SIG-M5 treated with dmso at 0.1 percent for 504 hours (cell line): ENCODE results near the gene LHX5.
A peak's percentile ranks its signal among the peaks of the same experiment; 100 is the strongest.

Experiments
- DNase-seq: peaks from one replicate; lab custom pipeline; 2025; ENCODE audit not compliant: unreplicated experiment; lab: John Stamatoyannopoulos, UW

Gene LHX5

DNA sequence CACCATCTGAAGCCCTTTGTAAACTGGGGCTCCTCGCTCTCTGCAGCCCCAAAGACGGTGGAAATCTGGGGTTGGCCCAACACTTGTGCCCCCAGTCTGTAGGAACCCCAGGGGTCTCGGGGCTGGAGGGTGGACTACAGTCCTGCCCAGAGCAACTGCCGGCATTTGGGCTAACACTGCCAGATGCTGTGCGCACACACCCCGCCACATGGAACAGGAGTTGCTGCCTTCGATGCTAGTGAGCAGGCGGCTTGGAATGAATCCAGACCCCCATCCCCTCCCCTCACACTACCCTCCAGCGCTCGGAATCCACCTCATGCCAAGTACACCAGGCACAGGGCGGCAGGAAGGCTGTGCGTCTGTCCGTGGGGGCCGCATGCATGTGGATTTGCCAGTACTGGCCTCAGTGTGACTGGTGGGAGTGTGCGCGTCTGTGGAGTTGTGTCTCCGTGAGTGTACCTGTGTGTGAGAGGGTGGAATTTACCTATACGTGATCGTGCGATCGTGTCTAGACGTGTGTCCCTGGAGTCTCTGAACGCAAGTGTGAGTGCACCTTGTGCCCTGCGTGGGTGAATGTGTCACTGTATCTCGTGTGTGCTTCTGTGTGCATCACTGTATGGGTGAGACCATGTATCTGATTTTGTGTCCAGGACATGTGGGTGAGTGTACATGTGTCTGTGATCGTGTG lies 5.1 kb downstream of the LHX5 start:
- no peak for DNase-seq

DNA sequence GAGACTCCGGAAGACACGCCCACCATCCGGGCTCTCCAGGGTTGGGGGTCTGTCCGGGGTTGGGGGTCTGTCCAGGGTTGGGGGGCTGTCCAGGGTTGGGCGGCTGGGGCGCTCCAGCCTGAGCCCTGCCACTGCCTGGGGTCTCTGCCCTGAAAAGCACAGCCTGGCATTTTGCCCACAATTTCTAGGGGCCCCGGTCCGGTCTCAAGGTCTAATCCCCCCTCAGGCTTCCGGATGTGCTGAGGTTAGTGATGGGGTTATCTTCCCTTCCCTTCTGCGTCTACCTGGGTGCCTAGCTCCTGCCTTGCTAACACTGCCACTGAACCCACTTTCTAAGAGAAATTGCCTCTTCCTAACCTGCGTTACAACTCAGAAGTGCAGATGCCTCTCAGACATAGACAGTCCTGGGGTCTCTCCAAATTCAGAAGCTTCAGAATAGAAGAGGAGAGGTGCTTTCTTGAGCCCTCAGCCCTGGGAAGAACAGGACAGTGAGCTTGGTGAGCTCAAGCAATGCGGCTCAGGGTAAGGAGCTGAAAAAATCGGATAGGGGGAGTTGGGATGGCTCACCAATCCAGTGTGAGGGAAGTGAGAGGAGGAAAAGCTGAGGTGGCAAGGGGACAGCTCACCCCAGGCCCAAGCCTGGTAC lies 5.7 kb downstream of the LHX5 start:
- no peak for DNase-seq

DNA sequence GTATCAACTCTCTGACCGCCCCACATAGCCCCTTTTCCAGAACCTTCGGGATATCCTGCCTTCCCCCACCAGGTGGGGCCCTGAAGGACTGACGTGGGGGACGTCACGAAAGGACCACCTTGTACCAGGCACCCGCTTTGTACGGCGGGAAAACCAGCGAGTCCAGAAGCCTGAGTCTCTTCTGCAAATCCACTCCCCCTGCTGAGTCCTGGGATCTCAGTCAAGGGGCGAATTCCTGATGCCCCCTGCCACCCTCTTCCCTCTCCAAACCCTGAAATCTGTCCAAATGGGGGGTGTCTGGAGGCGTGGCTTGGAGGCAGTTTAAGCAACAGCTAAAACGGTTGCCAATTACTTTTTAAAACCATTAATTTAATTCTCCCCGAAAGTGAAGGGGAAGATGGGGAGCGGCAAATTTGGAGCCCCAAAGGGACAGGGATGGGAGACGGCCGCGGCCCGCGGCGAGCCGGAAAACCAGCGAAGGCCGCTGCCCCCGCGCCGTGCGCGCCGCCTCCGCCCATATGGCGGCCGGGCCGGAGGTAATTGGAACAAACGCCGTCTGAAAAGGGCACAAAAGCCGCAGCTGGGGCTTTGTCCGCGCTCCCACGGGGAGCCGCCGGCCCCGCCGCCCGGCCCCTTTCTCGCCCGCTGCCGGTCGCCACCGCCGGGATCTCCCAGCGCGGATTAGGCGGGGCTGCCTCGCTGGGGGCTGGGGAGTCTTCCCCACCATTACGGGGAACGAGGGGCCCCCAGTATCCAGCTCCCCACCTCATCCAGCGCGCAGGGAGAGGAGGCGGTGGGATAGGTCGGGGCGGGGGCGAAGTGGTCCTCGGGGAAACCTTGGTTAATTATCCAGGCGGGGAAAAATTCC lies 6.6 kb downstream of the LHX5 start:
- no peak for DNase-seq

DNA sequence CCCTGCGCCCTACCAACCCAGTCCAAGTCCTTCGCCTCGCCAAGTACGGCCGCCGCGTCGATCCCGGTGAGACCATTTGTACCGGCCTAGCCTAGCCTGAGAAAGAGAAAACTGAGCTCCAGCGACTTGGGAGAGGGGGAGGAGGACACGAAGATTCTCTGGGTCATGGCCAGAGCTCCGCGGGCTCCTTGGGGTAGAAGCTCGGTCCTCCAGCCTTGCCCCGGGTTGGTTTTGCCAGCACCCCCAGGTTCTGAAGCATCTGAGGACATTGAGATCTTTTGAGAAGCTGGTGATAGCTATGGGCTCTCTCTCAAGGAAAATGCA lies 7.3 kb downstream of the LHX5 start:
- DNase-seq: no peak

DNA sequence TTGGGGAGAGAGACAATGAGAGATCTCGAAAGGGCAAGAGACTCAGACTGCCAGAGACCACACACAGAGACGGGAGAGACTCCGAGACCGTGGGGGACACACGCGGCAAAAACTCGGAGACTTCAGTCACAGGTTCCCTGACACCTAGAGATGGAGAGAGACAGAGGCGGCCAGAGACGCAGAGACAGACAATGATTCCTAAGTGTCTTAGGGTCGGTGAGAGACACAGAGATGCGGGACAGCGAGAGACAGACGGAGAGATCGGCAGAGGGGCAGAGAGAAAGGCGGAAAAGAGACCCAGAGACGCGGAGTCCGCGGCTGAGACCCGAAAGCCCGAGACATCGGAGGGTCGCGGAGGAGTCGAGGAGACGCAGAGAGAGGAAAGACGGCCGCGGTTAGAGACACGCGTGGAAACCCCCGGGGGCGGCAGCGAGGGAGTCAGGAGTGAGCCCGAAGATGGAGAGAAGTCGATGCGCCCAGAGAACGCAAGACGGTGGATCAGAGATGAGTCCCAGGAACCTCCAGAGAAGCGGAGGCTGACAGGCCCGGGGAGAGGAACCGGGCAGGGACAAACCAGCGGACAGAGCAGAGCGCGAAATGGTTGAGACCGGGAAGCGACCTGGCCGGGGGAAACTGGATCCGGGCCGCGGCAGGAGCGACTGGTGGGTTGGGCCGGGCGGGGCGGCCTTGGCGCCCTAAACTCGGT lies 7.8 kb downstream of the LHX5 start:
- DNase-seq: no peak

DNA sequence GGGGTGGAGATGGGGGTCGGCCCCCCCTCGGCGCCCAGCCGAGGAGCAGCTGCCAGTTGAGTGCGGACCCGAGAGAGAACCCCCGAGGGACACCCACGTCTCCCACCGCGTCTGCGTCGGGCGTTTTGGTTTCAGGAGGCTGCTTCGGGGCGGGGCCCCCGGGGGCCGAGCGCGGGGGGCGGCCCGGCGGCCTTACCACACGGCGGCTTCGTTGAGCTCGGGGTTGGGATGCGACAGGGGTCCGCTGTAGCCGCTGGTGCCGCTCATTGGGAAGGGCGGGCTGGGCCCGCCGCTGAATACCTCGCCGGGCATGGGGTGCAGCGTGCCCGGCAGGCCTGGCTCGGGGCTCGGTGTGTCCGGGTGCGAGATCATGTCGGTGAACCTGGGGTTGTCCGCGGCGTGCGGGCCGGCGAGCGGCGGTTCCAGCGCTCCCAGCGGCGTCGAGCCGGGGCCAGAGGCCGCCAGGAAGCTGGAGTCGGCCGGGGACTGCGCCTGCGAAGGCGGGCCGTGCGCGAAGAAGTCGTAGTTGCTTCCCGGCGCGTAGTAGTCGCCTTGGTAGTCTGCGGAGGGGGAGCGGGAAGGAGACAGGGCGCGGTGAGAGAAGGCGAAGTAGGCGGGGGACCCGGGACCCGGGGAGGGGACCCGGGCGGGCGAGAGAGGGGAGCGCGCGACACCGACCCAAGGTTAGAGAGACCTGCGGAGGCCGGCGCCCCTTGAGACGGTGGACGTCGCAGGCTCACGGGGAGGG lies 8.5 kb downstream of the LHX5 start:
- DNase-seq: no peak

DNA sequence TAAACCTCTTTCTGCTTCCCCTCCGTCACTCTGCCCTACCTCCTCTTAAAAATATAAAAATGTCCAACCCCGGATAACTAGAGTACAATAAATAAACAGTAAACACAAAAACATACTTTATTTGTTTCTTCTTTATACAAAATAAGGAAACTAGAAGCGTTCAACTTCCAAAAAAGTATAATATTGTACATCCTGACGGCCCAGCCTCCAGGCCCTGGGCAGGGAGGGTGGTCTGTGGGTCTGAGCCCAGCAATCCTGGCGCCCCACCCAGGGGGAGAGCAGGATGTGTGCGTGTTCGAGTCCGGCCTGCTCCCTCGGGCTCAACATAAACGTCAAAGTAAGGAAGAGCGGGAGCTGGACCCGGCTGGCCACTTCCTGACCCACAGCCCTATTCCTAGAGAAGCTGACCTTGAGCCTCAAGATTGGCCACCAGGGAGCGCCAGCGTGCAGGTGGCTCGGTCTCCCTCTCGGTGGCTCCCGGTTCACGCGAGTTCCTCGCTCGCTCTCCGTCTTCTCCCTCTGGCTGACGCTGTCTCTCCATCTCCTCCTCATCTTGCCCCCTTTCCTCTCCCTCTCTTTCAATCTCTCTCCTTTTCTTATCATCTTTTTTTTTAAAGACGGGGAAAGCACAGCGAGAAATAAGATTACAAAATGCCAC lies 9.4 kb downstream of the LHX5 start:
- peak; percentile 55 for DNase-seq

DNA sequence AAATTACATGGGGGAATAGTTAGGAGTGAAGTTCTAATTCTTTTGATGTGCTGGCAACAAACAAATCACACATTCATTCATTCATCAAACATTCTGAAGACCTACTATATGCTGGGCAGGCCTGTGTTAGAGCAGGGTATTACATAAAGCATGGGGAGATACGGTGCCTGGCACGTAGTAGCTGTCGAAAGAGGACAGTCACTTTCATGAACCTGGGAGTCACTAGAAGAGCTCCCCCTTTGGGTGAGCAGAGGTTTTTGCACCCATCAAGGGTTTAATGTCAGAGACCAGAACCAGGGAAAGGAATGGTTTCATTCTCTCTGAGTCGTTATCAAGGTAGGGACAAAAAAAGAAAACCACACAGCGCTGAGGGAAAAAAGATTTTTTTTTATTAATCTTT lies 10.0 kb downstream of the LHX5 start:
- DNase-seq: peak; percentile 66

DNA sequence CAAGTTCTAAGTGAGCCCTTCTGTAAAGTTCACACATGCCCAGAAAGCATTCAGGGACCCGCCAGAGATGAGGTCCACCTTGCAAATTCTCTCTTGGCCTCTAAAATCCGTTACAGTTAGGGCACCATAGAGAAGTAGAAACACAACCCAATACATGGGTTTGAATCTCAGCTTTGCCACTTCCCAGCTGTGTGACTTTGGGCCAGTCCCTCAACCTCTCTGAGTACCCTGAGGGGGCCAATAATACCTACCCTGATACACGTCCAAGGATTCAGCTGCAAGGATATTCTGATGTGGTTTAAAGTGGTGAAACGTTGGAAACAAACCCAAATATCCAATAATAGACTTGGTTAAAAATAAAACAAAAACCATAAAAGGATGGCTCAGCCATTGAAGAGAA lies 11.7 kb downstream of the LHX5 start:
- DNase-seq: no peak

DNA sequence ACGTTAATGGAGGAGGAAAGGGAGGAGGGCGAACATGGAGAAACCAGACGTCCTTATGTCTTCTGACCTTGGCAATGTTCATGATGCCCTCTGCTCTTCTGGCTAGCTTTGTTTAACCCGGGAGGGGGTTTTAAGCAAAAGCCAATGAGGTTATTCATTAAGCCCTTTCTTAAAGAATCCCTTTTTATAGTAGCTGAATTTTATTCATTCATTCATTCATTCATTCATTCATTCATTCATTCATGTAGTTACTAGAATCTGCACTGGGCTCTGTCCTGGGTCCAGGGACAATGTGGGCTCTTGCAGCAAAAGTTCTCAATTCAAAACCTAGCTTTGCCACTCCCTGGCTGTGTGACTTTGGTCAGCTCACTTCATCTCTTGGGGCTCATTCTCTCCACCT lies 14.0 kb downstream of the LHX5 start:
- no peak for DNase-seq

DNA sequence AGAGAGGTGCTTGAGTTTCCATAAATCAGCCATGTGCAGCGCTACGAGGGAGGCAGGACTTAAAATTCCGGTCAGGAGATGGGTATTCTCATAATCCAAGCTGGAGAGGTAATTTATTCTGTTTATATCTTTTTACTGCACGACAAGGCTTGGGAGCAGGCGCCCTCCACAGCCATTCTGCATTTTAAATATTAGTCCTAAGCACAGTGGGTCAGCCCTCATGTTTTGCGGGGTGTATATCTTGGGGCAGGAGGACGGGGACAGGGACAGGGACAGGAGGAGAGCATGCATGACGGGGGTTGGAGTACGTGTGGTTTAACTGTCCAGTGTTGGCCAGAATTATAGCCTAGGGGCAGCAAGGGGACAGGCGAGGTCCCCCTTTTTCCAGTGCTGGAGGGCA lies 14.5 kb downstream of the LHX5 start:
- no peak for DNase-seq

DNA sequence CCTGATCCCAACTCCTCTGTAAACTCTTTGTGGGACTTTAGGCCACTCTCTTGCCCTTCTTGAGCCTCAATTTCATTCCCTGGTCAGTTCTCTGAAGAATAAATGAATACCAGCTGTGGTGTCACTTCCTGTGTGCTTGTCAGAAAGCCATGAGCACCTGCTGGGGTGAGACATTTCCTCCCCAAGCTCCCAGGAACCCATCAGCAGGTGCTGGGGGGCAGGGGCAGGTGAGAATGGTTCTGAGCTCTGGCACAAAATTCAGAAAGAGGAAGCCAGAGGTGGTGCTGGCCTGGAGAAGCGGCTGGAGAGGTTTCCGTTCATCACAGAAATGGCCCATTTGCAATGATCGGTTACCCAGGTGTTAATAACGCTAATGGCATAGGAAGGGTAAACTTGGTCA lies 14.9 kb downstream of the LHX5 start:
- DNase-seq: no peak

DNA sequence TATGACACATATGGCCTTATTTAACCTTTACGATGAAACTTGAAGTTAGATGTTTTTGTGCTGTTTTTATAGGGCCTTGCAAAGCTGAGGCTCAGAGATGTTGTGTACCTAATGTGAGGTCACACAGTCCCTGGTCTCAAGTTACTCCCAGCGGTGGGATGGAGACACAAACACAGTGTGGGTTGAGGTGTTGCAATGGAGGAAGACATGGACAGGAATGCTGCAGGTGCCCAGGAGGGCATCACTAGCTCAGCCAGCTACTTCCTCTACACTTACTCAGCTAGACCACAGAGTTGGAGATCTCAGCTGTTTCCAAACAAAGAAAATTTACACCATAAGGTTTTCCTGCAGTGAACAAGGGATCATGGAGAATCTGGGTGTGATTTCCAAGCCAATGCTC lies 15.5 kb downstream of the LHX5 start:
- DNase-seq: no peak

DNA sequence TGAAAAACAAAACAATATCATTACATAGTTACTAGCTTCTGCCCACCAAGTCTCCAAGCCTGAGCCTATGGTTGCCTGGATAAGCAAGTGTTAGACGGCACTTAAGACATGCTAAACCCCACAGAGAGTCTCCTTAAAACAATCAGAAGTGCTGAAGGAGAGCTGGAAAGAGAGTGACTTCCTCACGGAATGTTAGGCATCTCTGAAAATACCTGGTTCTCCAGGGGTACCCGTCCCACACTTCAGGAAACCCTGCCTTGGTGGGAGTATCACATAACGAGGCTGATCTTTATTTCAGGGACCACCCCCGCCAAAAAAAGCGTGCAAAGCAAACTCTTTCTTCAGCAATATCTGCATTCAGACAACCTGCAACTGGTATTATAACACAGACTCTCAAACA lies 18.3 kb downstream of the LHX5 start:
- DNase-seq: no peak

DNA sequence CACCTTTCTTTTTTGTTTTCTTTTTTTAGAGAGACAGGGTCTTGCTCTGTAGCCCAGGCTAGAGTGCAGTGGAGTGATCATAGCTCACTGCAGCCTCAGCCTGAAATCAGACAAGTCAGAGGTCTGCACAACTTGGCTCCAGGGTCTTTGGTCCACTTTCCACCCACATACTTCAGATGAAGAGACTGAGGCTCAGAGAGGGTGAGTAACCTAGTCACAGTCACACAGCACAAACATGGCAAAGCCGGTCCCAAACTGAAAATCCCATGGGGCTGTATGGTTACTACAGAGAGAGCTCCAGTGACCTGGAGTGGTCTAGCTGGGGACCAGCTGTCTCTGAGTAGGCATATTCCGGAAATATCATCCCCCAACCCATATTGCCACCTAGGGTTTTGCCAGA lies 19.2 kb downstream of the LHX5 start:
- no peak for DNase-seq

DNA sequence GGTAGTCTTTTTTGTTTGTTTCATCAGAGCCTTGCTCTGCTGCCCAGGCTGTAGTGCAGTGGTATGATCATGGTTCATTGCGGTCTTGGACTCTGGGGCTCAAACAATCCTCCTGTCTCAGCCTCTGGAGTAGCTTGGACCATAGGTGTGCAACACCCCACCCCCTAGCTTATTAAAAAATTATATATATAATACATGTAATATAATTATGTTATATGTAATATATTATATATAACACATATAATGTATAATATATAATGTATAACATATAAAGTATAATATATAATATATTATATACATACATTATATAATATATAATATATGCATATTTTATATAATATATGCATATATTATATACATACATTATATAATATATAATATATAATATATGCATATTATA lies 21.8 kb downstream of the LHX5 start:
- no peak for DNase-seq

DNA sequence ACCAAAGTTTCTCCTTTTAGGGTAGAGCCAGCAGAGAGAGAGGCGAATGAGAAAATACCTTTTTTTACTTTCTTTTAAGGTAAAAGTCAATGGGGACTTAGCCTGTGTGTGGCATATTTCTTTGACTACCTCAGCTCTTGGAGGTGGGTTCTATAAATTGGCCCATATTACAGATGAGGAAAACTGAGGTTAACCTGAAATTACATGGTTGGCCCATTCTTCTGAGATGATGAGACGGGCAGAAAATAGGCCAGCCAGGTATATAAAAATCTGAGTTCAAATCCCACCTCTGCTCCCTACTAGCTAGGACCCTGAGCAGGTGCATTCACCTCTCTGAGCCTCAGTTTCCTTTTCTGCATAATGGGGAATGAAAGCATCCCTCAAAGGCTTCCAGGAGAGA lies 22.4 kb downstream of the LHX5 start:
- no peak for DNase-seq

DNA sequence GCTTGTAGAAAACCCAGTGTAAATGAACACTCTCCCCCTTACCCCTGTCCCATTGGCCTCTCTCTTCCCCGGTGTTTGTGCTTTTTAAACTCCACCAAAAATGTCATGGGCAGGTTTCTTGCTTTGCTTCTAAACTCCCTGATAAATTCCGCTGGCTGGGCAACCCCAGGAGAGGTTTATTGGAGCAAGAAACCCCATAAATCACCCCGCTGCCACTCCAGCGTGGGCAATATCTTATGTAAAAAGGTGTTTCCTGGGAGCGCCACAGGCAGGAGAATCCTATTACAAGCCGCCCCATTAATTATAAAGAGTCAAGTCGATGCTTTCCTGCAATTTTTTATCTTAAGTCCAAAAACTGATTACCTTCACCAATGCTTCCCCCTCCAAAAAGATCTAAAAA lies 22.8 kb downstream of the LHX5 start:
- DNase-seq: no peak

DNA sequence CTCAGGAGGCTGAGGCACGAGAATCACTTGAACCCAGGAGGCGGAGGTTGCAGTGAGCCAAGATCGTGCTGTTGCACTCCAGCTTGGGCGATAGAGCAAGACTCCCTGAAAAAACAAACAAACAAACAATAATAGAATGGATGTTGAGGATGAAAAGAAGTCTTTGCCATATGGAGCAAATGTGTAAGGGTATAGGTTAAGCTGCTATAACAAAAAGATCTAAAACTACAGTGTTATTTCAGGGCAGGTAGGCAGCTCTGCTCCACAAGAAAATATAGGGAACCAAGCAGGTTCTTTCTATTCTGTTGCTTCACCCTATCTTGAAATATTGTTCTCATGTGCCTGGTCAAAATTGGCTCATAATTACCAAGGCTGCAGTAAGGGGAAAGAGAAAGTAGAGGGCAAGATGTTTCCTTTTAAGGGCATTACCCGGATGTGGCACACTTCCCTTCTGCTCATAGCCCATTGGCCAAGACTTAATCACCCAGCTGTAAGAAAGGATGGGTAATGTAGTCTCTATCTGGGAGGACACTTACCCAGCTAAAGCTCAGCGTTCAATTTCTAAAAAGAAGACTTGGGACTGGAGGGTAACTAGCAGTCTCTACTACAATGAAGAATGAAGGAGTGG lies 26.0 kb downstream of the LHX5 start:
- peak; percentile 85 for DNase-seq

DNA sequence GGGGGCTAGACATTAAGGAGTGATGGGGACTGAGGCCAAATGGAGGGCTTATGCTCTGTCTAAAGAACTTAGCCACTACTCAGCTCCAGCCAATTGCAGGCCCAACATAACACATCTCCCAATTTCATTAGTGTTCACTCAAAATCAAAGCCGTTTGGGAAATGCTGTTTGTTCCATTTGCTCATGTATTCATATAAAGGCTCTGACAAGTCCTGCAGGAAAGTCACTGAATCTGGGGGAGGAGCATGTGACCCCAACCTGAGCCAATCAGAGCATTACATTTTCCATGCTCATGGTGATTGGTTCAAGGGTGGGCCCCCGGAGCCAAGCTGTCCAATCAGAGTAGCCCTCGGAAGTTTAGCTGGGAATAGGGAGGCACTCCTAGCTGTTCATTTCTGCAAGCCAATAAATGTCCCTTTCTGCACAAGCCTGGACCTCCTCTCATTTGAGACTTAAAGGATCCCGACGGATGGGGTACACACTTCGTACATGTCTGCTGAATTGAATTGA lies 28.6 kb downstream of the LHX5 start:
- DNase-seq: no peak
